Measurements from ENCODE around the gene SLC12A8.

GRCh38 chr3:125245521-125245920 is 33.0 kb upstream of the SLC12A8 start:
- TF ChIP-seq CTCF (IDR thresholded peaks at IDR 0.05; ENCODE audit: low read length) (no peak), EZH2 (optimal IDR thresholded peaks at IDR 0.05; ENCODE audit: low read depth, low read length) (no peak), EZH2phosphoT487 (IDR thresholded peaks at IDR 0.05; ENCODE audit: low read length) (no peak)
